Measurements from ENCODE around the gene UBE2H.
"Not testable (repeated sequence)": the region's sequence is repeated elsewhere in the genome, so short reads cannot be mapped to it uniquely, and the experiment has no call there.

UBE2H gene

GRCh38 chr7:129866251-129866650 lies 86.5 kb downstream of the UBE2H start:
- DNase-seq, result no peak

GRCh38 chr7:129865925-129866201 lies 86.9 kb downstream of the UBE2H start:
- DNase-seq, result no peak

- no peak for DNase-seq
These were observed 87.5 kb downstream of the UBE2H start for GRCh38 chr7:129865093-129865924.

- DNase-seq, result not testable (repeated sequence)
These were observed 88.1 kb downstream of the UBE2H start for GRCh38 chr7:129864676-129865075.

- DNase-seq, result no peak
These were observed 88.7 kb downstream of the UBE2H start for GRCh38 chr7:129864042-129864441.

- no peak for DNase-seq
These were observed 90.1 kb downstream of the UBE2H start for GRCh38 chr7:129862682-129863081.

- not testable (repeated sequence) for DNase-seq
These were observed 92.0 kb downstream of the UBE2H start for GRCh38 chr7:129860784-129861183.

- DNase-seq, result no peak
These were observed 93.6 kb downstream of the UBE2H start for GRCh38 chr7:129859183-129859582.

GRCh38 chr7:129858490-129858889 lies 94.3 kb downstream of the UBE2H start:
- no peak for DNase-seq

- no peak for DNase-seq
These were observed 95.4 kb downstream of the UBE2H start for GRCh38 chr7:129857313-129857712.

GRCh38 chr7:129855935-129856717 lies 96.6 kb downstream of the UBE2H start:
- no peak for DNase-seq

GRCh38 chr7:129855234-129855673 lies 97.5 kb downstream of the UBE2H start:
- no peak for DNase-seq

- DNase-seq, result no peak
These were observed 98.4 kb downstream of the UBE2H start for GRCh38 chr7:129854401-129854800.

GRCh38 chr7:129853661-129854268 lies 99.0 kb downstream of the UBE2H start:
- DNase-seq, result no peak

GRCh38 chr7:129851809-129852208 lies 101.0 kb downstream of the UBE2H start:
- DNase-seq, result no peak

GRCh38 chr7:129851174-129851573 lies 101.6 kb downstream of the UBE2H start:
- no peak for DNase-seq

- DNase-seq, result no peak
These were observed 104.3 kb downstream of the UBE2H start for GRCh38 chr7:129848436-129848835.

GRCh38 chr7:129845972-129846327 lies 106.8 kb downstream of the UBE2H start:
- no peak for DNase-seq

GRCh38 chr7:129845178-129845971 lies 107.4 kb downstream of the UBE2H start:
- no peak for DNase-seq

GRCh38 chr7:129843978-129844840 lies 108.6 kb downstream of the UBE2H start:
- no peak for DNase-seq

- peak; percentile 64 for DNase-seq
These were observed 109.3 kb downstream of the UBE2H start for GRCh38 chr7:129843365-129843898.

GRCh38 chr7:129841465-129841864 lies 111.3 kb downstream of the UBE2H start:
- DNase-seq, result no peak

All from NCI-H510A (cell line).